GM12874 (cell line): ENCODE measurements around the gene CYP2J2.

Experiments
- TF ChIP-seq, protein P1 (sequence below): IDR thresholded peaks from 2 replicates; pipeline ENCODE4 v1.5.1; 2011; ENCODE audit warnings: low read depth, mild to moderate bottlenecking, control low read depth, low read length, moderate library complexity; ENCODE audit not compliant: insufficient read depth

Gene CYP2J2

GRCh38 chr1:59871746-59872145 is 54.8 kb downstream of the CYP2J2 start:
- TF ChIP-seq, protein P1, sequence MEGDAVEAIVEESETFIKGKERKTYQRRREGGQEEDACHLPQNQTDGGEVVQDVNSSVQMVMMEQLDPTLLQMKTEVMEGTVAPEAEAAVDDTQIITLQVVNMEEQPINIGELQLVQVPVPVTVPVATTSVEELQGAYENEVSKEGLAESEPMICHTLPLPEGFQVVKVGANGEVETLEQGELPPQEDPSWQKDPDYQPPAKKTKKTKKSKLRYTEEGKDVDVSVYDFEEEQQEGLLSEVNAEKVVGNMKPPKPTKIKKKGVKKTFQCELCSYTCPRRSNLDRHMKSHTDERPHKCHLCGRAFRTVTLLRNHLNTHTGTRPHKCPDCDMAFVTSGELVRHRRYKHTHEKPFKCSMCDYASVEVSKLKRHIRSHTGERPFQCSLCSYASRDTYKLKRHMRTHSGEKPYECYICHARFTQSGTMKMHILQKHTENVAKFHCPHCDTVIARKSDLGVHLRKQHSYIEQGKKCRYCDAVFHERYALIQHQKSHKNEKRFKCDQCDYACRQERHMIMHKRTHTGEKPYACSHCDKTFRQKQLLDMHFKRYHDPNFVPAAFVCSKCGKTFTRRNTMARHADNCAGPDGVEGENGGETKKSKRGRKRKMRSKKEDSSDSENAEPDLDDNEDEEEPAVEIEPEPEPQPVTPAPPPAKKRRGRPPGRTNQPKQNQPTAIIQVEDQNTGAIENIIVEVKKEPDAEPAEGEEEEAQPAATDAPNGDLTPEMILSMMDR = no peak

DNA sequence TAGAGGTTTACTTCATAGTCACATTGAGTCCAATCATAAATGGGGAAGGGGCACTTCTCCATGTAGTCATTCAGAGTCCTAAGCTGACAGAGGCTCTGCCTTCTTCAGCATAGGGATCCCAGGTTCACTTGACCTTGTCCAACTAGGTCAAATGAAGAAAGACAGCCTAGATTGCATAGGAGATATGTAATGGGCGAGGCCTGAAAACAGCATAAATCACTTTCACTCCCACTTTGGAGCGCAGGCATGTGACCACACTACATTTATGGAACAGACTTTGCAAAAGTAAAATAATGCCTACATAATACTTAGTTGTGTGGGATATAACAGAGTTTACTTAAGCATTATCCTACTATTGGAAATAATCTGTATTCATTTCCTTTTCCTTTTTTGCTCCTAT is 60.1 kb downstream of the CYP2J2 start:
- TF ChIP-seq, protein P1 = no peak

GRCh38 chr1:59857679-59858354 is 68.8 kb downstream of the CYP2J2 start:
- TF ChIP-seq, protein P1 = no peak

- TF ChIP-seq, protein P1 = no peak
Measured at GRCh38 chr1:59856725-59857338, 69.7 kb downstream of the CYP2J2 start.

DNA sequence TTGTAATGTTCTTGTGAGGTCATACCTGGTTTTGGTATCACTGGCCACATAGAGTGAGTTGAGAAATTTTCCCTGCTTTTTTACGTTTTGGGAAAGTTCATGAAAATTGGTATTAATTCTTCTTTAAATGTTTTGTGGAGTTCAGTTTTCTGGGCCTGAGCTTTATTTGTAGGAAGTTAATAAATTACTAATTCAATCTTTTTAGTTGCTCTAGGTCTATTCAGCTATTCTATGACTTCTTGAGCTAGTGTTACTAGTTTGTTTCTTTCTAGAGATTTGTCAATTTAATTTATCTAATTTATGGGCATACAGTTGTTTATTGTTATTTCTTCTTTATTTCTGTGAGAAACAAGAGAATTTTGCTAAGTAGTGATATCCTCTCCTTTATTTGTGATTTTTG is 74.5 kb downstream of the CYP2J2 start:
- TF ChIP-seq, protein P1 = no peak

- TF ChIP-seq, protein P1 = no peak
Measured at GRCh38 chr1:59846895-59847282, 79.7 kb downstream of the CYP2J2 start.

- TF ChIP-seq, protein P1 = no peak
Measured at GRCh38 chr1:59846209-59846894, 80.2 kb downstream of the CYP2J2 start.
